Fibroblast of lung (primary cell): Measurements from ENCODE around the gene THOC6.

Source experiments
- EZH2 ChIP-seq: IDR thresholded peaks from 2 replicates; pipeline ENCODE4 v1.5.1; 2012; ENCODE audit warnings: low read length, control low read depth, mild to moderate bottlenecking; ENCODE audit errors: missing control alignments
- TF ChIP-seq, protein P1 (sequence below), 2 donors: IDR thresholded peaks in 1 of 2; conservative IDR thresholded peaks in 1 of 2; 1 replicate in 1 of 2; 2 replicates in 1 of 2; pipeline ENCODE4 v1.5.1; 2011 to 2012; ENCODE audit warnings: low read length in 2 of 2, control low read depth in 1 of 2, inconsistent platforms in 1 of 2, low read depth in 1 of 2, mild to moderate bottlenecking in 1 of 2

- TF ChIP-seq, protein P1, sequence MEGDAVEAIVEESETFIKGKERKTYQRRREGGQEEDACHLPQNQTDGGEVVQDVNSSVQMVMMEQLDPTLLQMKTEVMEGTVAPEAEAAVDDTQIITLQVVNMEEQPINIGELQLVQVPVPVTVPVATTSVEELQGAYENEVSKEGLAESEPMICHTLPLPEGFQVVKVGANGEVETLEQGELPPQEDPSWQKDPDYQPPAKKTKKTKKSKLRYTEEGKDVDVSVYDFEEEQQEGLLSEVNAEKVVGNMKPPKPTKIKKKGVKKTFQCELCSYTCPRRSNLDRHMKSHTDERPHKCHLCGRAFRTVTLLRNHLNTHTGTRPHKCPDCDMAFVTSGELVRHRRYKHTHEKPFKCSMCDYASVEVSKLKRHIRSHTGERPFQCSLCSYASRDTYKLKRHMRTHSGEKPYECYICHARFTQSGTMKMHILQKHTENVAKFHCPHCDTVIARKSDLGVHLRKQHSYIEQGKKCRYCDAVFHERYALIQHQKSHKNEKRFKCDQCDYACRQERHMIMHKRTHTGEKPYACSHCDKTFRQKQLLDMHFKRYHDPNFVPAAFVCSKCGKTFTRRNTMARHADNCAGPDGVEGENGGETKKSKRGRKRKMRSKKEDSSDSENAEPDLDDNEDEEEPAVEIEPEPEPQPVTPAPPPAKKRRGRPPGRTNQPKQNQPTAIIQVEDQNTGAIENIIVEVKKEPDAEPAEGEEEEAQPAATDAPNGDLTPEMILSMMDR (conservative IDR thresholded peaks at IDR 0.05 in 1 of 2, IDR thresholded peaks at IDR 0.05 in 1 of 2; ENCODE audit: low read depth in 1 of 2, low read length in 2 of 2), result no peak
- TF ChIP-seq EZH2, result no peak
These were observed 49.3 kb upstream of the THOC6 start for GRCh38 chr16:2974319-2975056.
